ENCODE measurements around the gene CER1. TPM values are rescaled to one million over a fixed set of nuclear protein-coding genes. Genes with fewer than 3 reads are reported as not detected.

The CER1 gene
- total and polyA plus RNA-seq, 2 of the 4 experiments (the other 2 are of a cell fraction): not detected

GRCh38 chr9:14677872-14678271 lies 44.7 kb downstream of the CER1 start:
- no peak overlapping the region for H2BK120ac ChIP-seq (ENCODE audit: low read depth, low read length)
- H2AK9ac ChIP-seq (replicated peaks; ENCODE audit: low read depth, low read length, poor library complexity): no peak overlapping the region
- in situ Hi-C loops (cut with MboI; ENCODE audit: low sequenced_read_pairs): no loop called here
- H2BK5ac ChIP-seq (ENCODE audit: low read depth, low read length, poor library complexity, severe bottlenecking): no peak overlapping the region
- CTCF ChIA-PET: no interaction called here
- no peaks in the 10 kb centered on the region for H3K27me3 ChIP-seq (ENCODE audit: control insufficient read depth, insufficient read depth, low read length)
- DNase-seq: no peak
- H2AFZ ChIP-seq (replicated peaks; ENCODE audit: low read length, poor library complexity): no peak overlapping the region
- intact Hi-C loops (cut with micrococcal nuclease): no loop called here
- H2AK5ac ChIP-seq (ENCODE audit: low read depth, low read length): no peak overlapping the region
- no TSS peak for BruUV-seq (replicated peaks)
- no peak overlapping the region for H3K56ac ChIP-seq (ENCODE audit: extremely low read depth, insufficient read depth, low read length)
- dilution Hi-C loops (cut with HindIII; ENCODE audit: low sequenced_read_pairs, unreplicated experiment): no loop called here
- no peak overlapping the region for H3K23ac ChIP-seq (ENCODE audit: low read depth, low read length)
- TF ChIP-seq MAFK (IDR thresholded peaks at IDR 0.05; ENCODE audit: low read depth, low read length): peak; percentile 59
- TF ChIP-seq ELK1 (IDR thresholded peaks at IDR 0.05; ENCODE audit: borderline replicate concordance, low read depth, low read length): no peak
- peaks cover 6% of the 10 kb centered on the region in 2 experiments; a peak in 3 of 4 replicates for H3K79me1 ChIP-seq (ENCODE audit: low read depth in 1 of 2, low read length in 2 of 2)
- no peak overlapping the region for H4K8ac ChIP-seq (ENCODE audit: low read depth in 2 of 2, low read length in 2 of 2)
- H3K4ac ChIP-seq (ENCODE audit: low read depth, low read length): no peak overlapping the region
- H4K91ac ChIP-seq (ENCODE audit: insufficient read depth, low read depth, low read length): no peak overlapping the region
- ATAC-seq (ENCODE audit: low read depth): no peak
- POLR2A ChIA-PET (ENCODE audit: unreplicated experiment): no interaction called here
- no peak overlapping the region for H2BK15ac ChIP-seq (ENCODE audit: low read depth, low read length)
- H3K9me3 ChIP-seq (ENCODE audit: control insufficient read depth, insufficient read depth, low read length): no peaks in the 10 kb centered on the region
- H3K4me1 ChIP-seq (ENCODE audit: control insufficient read depth, insufficient read depth, low read length): no peaks in the 10 kb centered on the region
- 100% methylated on average over 2 of the region's 6 CpGs; no CpG with 5 or more reads in 1 of the 2 experiments for WGBS, 2 experiments (ENCODE audit: extremely low coverage in 2 of 2, insufficient read length in 1 of 2)
- H3K18ac ChIP-seq (ENCODE audit: low read depth, low read length): no peak overlapping the region
- no peak overlapping the region for H3K14ac ChIP-seq (replicated peaks; ENCODE audit: low read depth, low read length)
- H2BK20ac ChIP-seq (ENCODE audit: low read depth, low read length): no peak overlapping the region
- no peak overlapping the region for H3K9ac ChIP-seq (ENCODE audit: low read depth, low read length)
- no peaks in the 10 kb centered on the region for H3K9me1 ChIP-seq (ENCODE audit: insufficient read depth, low read length)
- H3K36me3 ChIP-seq (ENCODE audit: control insufficient read depth, insufficient read depth, low read length): no peaks in the 10 kb centered on the region; the same call in 1 of the 2 replicates
- H3K4me3 ChIP-seq (ENCODE audit: insufficient read depth, low read depth, low read length): no peak overlapping the region
- no peaks in the 10 kb centered on the region for H4K20me1 ChIP-seq (ENCODE audit: insufficient read depth, low read length)
- no peak overlapping the region for H4K5ac ChIP-seq (ENCODE audit: low read depth, low read length)
- no peak overlapping the region for H3K4me2 ChIP-seq (ENCODE audit: low read depth, low read length)
- H3K27ac ChIP-seq (ENCODE audit: insufficient read depth, low read length): no peak overlapping the region

Measured in IMR-90 (cell line).